Activated CD8-positive, alpha-beta memory T cell treated with anti-CD3 and anti-CD28 coated beads for 36 hours (primary cell): ENCODE results near the gene ARHGEF17. TPM values are rescaled to one million over a fixed set of nuclear protein-coding genes. Genes with fewer than 3 reads are reported as not detected.

ENCODE experiments used
- CTCF ChIA-PET: fragments of 350-600 bp; sonication (Branson Sonifier 250); formaldehyde crosslinking; loops from one replicate; lab custom pipeline; 2021; ENCODE audit warnings: antibody characterized with exemption; lab: Charles Lee
- POLR2A ChIA-PET: fragments of 350-600 bp; sonication (Branson Sonifier 250); formaldehyde crosslinking; loops from one replicate; lab custom pipeline; 2021; ENCODE audit warnings: antibody characterized with exemption; lab: Charles Lee
- total RNA-seq, 2 experiments: library from RNA; stranded (reverse); gene quantifications; one replicate each; pipeline ENCODE4 v1.2.3, GENCODE V29; 2021

The ARHGEF17 gene, protein sequence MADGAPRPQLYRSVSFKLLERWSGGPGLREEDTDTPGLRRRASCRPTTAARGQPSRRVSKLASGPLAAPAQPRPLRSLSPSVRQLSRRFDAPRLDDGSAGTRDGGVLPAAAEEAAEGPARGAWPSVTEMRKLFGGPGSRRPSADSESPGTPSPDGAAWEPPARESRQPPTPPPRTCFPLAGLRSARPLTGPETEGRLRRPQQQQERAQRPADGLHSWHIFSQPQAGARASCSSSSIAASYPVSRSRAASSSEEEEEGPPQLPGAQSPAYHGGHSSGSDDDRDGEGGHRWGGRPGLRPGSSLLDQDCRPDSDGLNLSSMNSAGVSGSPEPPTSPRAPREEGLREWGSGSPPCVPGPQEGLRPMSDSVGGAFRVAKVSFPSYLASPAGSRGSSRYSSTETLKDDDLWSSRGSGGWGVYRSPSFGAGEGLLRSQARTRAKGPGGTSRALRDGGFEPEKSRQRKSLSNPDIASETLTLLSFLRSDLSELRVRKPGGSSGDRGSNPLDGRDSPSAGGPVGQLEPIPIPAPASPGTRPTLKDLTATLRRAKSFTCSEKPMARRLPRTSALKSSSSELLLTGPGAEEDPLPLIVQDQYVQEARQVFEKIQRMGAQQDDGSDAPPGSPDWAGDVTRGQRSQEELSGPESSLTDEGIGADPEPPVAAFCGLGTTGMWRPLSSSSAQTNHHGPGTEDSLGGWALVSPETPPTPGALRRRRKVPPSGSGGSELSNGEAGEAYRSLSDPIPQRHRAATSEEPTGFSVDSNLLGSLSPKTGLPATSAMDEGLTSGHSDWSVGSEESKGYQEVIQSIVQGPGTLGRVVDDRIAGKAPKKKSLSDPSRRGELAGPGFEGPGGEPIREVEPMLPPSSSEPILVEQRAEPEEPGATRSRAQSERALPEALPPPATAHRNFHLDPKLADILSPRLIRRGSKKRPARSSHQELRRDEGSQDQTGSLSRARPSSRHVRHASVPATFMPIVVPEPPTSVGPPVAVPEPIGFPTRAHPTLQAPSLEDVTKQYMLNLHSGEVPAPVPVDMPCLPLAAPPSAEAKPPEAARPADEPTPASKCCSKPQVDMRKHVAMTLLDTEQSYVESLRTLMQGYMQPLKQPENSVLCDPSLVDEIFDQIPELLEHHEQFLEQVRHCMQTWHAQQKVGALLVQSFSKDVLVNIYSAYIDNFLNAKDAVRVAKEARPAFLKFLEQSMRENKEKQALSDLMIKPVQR (N-terminal part only)
- total RNA-seq = under 1 TPM in 1 of 2 experiments, not detected in 1; 0.02 TPM

DNA sequence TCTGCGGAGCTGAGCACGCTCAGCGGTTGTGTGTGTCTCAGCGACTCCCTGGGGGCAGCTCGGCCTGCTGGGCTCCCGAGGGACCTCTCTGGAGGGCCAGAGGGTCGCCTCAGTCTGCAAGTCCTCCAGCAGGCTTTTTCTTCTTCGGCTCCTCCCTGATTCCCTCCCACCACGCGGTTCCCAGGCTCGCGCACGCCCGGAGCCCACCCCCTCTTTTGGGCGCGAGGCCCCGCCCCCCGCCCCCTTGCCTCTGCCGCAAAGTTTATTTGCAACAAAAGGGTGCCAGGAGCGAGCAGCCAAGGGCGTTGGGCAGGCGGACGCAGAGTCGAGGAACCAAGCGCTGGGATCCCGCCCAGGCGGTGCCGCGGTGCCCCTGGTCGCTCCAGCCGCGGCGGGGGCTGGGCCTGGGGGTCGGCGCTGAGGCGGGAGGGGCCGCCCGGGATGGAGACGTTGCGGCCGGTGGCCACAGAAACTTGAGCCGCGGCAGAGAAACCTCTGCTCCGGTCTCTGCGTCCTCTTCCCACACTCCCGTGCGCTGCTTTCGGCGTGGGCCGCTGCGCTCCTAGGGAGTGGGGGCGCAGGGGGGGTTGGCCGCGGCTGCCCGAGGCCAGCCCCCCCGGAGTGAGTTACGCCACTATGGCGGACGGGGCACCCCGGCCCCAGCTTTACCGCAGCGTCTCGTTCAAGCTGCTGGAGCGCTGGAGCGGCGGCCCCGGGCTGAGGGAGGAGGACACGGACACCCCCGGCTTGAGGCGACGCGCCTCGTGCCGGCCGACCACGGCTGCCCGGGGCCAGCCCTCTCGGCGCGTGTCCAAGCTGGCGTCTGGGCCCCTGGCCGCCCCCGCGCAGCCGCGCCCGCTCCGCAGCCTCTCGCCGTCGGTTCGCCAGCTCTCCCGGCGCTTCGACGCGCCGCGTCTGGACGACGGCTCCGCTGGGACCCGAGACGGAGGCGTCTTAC lies at the start of gene ARHGEF17:
Gene ARHGEF17, plus strand, starts transcription at position 274 of the 958 bp plus-strand sequence. Its CDS starts 363 bp downstream, at position 637.
- ChIA-PET POLR2A (no interaction called here), CTCF (interaction anchor here (0.6 to 4.6 kb wide), 10 partner anchors 13 to 419 kb away, joined by 3 to 73 read pairs (median 7); no protein-coding TSS in a partner anchor)

DNA sequence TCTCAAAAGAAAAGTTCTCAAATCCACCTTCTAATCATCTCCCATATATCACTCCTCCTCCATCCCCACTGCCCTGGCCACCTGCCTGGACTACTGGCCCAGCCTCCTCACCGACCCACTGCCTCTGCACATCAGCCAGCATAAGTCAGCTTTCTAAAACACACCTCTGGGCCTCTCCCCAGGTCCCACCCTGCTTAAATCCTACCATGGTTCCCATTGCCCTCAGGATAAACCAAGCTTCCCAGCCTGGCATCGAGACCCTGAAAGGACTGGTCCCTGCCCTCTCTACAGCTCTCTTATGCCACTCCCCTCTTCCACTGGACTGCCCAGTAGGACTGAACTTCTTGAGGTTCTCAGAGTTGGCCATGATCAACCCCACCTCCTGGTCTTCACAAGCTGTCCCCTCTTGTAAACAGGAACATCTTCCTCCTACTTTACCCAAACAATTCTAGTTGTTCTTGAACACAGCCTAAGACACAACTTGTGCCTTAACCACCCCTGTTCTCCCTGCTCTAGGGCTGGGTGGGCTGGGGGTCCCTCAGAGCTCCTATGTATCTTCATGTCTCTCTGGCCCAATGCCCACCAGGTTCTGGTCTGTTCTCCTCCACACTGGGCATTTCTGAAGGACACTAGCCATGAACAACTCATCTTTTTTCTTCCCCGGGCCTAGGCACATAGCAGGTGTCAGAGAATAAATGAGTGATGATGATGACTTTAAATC lies 48.5 kb upstream of the ARHGEF17 start:
- POLR2A ChIA-PET = no interaction called here
- CTCF ChIA-PET = no interaction called here

DNA sequence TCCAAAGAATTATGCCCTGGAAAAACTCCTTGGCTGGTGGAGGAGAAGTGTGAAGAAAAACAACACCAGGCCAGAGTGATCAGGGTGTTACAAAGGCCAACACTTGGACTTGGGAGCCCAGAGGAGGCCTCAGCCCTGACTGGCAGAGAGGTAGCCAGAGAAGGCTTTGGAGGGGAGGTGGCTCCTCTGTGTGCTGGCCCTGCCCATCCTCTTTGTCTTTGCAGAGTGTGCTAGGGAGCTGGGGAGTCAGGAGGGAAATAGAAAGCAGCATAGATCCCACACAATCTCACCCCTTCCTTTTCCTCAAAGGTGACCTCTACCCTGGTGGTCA lies 48.0 kb upstream of the ARHGEF17 start:
- ChIA-PET CTCF (no interaction called here), POLR2A (no interaction called here)

GRCh38 chr11:73262851-73263495 lies 45.1 kb upstream of the ARHGEF17 start:
- ChIA-PET POLR2A (no interaction called here), CTCF (interaction anchor here (0.9 kb wide), 1 partner anchor 88 kb away, joined by 3 read pairs; no protein-coding TSS in a partner anchor)

DNA sequence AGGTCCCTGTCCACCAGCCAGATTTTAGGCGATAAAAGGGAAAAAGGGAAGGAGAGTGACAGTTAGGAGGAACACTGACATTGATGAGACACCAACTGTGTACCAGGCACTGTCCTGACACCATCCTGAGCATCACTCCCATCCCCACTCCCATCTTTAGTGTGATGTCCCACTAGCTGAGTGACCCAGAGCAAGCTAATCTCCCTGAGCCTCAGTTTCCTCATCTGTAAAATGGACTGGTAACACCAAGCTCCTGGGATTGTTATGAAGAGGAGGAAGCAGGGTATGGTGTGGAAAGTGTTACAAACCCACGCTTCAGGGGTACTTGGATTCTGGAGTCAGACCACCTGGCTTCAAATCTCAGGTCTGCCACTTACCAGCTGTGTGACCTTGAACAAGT lies 44.4 kb upstream of the ARHGEF17 start:
- CTCF ChIA-PET = interaction anchor here (0.9 to 1.0 kb wide), 2 partner anchors 18 to 87 kb away, joined by 3 read pairs; no protein-coding TSS in a partner anchor
- POLR2A ChIA-PET = no interaction called here

DNA sequence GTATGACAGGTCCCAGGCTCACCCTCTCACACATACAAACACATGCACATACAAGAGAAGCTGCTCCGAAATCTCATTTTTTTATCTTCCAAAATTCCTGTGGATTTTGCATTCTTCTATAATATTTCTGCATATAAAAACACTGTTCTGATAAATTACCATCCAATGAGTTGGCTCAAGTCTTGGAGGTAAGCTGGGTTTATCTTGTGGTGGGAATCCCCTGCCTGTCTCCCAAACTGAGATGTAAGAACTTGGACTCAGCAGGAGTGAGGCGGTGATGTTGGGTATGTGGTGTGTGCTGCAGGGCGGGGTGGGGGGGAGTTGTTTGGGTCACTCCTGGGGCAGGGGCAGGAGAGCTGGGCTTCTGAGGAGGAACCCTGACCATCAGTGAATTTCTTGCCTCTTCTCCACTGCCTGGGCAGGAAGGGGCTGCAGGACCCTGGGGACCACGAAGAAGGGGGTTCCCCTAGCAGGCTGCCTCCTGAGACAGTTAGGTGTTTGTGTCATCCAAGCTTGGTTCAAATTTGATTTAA lies 42.7 kb upstream of the ARHGEF17 start:
- ChIA-PET CTCF (interaction anchor here (0.8 to 1.0 kb wide), 2 partner anchors 10 to 33 kb away, joined by 3 read pairs; no protein-coding TSS in a partner anchor), POLR2A (no interaction called here)

- ChIA-PET CTCF (interaction anchor here (1.0 kb wide), 1 partner anchor 11 kb away, joined by 3 read pairs; no protein-coding TSS in a partner anchor), POLR2A (no interaction called here)
These were observed 42.0 kb upstream of the ARHGEF17 start for GRCh38 chr11:73265853-73266645.

- ChIA-PET POLR2A (no interaction called here), CTCF (no interaction called here)
These were observed 41.4 kb upstream of the ARHGEF17 start for GRCh38 chr11:73266646-73267020.

GRCh38 chr11:73267122-73267846 lies 40.8 kb upstream of the ARHGEF17 start:
- ChIA-PET CTCF (interaction anchor here (0.5 kb wide), 1 partner anchor 33 kb away, joined by 3 read pairs; no protein-coding TSS in a partner anchor), POLR2A (no interaction called here)

- POLR2A ChIA-PET = no interaction called here
- CTCF ChIA-PET = interaction anchor here (1.0 kb wide), 1 partner anchor 27 kb away, joined by 4 read pairs; no protein-coding TSS in a partner anchor
These were observed 40.1 kb upstream of the ARHGEF17 start for GRCh38 chr11:73267906-73268540.

DNA sequence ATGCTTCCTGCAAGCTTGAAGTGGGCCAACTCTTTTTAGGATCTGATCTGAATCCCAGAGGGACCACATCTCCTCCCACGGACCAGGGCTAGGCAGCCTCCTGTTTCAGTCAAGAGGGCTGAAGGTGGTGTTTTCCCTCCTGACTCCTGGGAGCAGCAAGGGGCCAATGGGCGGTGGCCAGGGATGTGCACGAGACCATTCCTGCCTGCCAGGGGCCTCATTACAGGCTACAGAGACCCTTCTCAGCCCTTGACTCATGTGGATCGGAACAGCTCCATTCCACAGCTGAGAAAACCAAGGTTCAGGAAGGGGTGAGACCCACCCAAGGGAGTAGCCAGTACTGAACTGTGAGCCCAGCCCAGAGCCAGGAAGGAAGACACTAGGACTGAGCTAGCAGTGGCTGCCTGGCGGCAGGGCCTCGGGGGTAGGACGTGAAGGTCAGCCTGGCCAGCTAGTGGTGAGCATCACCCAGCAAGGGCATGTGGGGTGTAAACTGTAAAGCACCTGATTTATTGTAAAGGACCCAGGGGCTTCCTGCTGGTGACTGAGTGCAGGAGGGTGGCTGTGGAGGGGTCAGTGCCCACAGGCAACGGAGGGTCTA lies 39.3 kb upstream of the ARHGEF17 start:
- CTCF ChIA-PET = interaction anchor here (1.0 kb wide), 1 partner anchor 26 kb away, joined by 4 read pairs; no protein-coding TSS in a partner anchor
- POLR2A ChIA-PET = no interaction called here

DNA sequence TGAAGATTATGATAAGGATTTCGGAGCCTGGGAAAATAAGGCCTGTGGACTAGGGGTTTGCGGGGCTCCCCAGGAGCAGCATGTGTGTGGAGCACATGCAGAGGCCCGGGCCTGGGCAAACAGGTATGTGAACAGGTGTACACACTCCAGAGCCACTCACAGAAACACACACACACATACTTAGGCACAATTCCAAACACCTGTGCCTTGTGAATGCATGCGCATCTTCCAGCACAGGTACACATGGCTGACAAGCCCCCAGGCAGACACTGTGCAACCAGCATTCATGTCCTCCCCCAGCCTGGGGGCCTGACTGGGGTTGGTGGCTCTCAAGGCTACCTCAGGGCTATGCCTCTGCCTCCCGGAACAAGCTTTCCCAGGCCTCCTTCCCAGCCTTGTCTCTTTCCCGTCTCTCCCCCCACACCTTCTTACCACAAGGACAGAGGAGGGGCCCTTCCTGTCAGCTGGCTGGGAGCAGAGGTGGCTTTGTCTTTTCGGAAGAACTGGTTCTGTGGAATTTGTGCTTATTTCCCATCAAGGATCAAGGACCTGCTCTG lies 38.5 kb upstream of the ARHGEF17 start:
- ChIA-PET POLR2A (no interaction called here), CTCF (no interaction called here)

DNA sequence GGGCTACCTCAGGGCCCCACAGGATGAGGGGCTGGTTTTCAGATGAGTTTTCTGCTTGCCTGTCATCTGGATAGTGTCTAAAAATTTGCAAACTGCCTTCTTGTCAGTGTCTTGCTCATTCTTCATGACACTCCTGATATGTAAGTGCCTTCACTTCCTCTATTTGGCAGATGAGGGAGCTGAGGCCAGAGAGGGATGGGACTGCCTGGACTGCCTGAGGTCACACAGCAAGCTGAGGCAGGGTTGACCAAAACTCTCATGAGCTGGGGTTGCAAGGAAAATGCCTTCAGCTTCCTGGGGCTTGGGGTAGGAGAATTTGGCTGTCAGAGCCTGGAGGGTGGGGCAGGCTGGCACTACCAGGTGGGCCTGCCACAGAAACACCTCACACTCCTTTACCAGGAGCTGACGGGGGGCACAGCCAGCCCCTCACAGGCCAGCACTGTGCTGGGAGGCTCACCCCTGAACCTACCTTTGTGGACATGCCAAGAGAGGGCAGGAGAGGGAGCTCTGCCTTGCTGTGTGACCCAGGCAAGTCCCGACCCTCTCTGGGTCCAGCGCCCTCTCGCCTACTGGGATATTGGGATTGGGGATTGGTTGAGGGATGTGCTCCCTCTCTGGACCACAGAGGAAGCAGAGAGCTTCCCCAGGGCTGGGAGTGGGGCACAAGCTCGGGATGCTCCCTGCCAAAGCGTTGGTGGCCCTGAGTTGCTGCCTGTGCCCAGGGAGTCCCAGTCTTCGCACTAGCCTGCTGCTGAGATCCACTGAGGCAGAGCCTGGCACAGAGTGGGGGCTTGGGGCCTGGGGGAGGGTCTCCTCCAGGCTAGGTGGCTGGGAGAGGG lies 37.8 kb upstream of the ARHGEF17 start:
- POLR2A ChIA-PET = no interaction called here
- CTCF ChIA-PET = no interaction called here
